AG10803 (cell line): ENCODE results near the gene PLCXD1.
A peak's percentile ranks its signal among the peaks of the same experiment; 100 is the strongest.
"Not testable (repeated sequence)": the region's sequence is repeated elsewhere in the genome, so short reads cannot be mapped to it uniquely, and the experiment has no call there.

Experiments
- DNase-seq: peaks from one replicate; pipeline ENCODE4 v3.0.0; 2010; ENCODE audit warnings: low read depth
- H3K4me3 ChIP-seq: 2 replicates; pipeline ENCODE4 v1.5.1; 2011; ENCODE audit warnings: mild to moderate bottlenecking, low read length, control low read depth
- CTCF ChIP-seq: conservative IDR thresholded peaks from 2 replicates; pipeline ENCODE4 v1.5.1; 2011; ENCODE audit warnings: mild to moderate bottlenecking, low read length, control low read depth, inconsistent platforms

The PLCXD1 gene, protein sequence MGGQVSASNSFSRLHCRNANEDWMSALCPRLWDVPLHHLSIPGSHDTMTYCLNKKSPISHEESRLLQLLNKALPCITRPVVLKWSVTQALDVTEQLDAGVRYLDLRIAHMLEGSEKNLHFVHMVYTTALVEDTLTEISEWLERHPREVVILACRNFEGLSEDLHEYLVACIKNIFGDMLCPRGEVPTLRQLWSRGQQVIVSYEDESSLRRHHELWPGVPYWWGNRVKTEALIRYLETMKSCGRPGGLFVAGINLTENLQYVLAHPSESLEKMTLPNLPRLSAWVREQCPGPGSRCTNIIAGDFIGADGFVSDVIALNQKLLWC

GRCh38 chrX:281166-281999, at the start of gene PLCXD1:
TSS of gene PLCXD1 (plus strand) at chrX:281381. CDS start at chrX:284188, 2,807 bp downstream.
- no peak for DNase-seq
- no peak for TF ChIP-seq CTCF
- peak within 1 kb of the TSS; percentile 50 for H3K4me3 ChIP-seq

GRCh38 chrX:231637-232277, 49.4 kb upstream of the PLCXD1 start:
- not testable (repeated sequence) for H3K4me3 ChIP-seq, DNase-seq

GRCh38 chrX:232278-232655, 48.9 kb upstream of the PLCXD1 start:
- DNase-seq: not testable (repeated sequence)

DNA sequence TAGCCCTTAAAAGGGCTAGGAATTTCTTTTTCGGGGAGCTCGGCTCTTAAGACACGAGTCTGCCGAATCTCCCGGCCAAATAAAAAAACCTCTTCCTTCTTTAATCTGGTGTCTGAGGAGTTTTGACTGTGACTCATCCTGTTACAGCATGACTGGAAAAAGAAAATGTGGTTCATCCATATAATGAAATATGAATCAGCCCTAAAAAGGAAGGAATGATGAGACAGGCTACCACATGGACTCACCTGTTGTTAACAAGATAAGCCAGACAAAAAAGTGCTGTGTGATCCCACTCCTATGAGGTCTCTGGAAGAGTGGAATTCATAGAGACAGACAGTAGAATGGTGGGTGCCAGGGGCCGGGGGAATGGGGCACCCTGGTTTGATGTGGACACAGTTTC, 45.0 kb upstream of the PLCXD1 start:
- not testable (repeated sequence) for H3K4me3 ChIP-seq, DNase-seq

More at GRCh38 chrX:232278-232655, 48.9 kb upstream of the PLCXD1 start:
- H3K4me3 ChIP-seq: not testable (repeated sequence)

DNA sequence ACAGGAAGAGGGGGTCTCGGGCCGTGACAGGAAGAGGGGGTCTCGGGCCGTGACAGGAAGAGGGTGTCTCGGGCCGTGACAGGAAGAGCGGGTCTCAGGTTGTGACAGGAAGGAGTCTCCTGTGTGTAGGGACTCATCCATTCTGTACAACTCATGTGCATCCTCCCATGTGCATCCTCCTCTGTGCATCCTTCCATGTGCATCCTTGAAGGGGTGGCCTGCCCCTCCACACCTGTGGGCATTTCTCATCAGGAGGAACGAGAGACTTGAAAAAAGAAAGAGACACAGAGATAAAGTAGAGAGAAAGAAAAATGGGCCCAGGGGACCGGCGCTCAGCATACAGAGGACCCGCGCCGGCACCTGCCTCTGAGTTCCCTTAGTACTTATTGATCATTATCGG, 30.2 kb upstream of the PLCXD1 start:
- no peak for TF ChIP-seq CTCF
- H3K4me3 ChIP-seq: no peak overlapping the region
- DNase-seq: no peak

DNA sequence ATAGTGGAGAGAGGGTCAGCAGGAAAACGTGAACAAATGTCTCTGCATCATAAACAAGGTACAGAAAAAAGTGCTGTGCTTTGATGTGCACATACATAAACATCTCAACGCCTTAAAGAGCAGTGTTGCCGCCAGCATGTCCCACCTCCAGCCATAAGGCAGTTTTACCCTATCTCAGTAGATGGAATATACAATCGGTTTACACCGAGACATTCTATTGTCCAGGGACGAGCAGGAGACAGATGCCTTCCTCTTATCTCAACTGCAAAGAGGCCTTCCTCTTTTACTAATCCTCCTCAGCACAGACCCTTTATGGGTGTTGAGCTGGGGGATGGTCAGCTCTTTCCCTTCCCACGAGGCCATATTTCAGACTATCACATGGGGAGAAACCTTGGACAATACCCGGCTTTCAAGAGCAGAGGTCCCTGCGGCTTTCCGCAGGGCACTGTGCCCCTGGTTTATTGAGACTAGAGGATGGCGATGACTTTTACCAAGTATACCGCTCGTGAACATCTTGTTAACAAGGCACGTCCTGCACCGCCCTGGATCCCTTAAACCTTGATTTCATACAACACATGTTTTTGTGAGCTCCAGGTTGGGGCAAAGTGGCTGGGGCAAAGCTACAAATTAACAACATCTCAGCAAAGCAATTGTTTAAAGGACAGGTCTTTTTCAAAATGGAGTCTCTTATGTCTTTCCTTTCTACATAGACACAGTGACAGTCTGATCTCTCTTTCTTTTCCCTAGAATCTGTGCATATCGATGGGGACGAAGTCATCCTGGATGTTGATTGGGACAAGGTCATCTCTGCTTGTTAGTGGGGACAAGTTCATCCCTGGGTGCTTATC, 29.6 kb upstream of the PLCXD1 start:
- not testable (repeated sequence) for DNase-seq, H3K4me3 ChIP-seq

- DNase-seq: no peak
- no peak for TF ChIP-seq CTCF
- no peak overlapping the region for H3K4me3 ChIP-seq
Measured at GRCh38 chrX:252244-252956, 28.8 kb upstream of the PLCXD1 start.

GRCh38 chrX:252957-253291, 28.3 kb upstream of the PLCXD1 start:
- DNase-seq: no peak
- H3K4me3 ChIP-seq: no peak overlapping the region
- no peak for TF ChIP-seq CTCF
